IPS-20b (cell line): Measurements from ENCODE around the gene TSPAN4.

ENCODE experiments used
- H3K27ac ChIP-seq: one replicate; pipeline ENCODE4 v1.5.1; 2013; ENCODE audit warnings: low read length
- H3K27me3 ChIP-seq: 2 replicates; pipeline ENCODE4 v1.6.1; 2013; ENCODE audit warnings: mild to moderate bottlenecking, low read length, inconsistent platforms; ENCODE audit not compliant: insufficient read depth
- H3K36me3 ChIP-seq: 2 replicates; pipeline ENCODE4 v1.6.1; 2013; ENCODE audit warnings: low read depth, mild to moderate bottlenecking, inconsistent platforms, low read length, moderate library complexity; ENCODE audit not compliant: insufficient read depth
- H3K4me1 ChIP-seq: 2 replicates; pipeline ENCODE4 v1.6.1; 2013; ENCODE audit warnings: mild to moderate bottlenecking, control low read depth, inconsistent platforms, low read length, moderate library complexity; ENCODE audit not compliant: insufficient read depth
- H3K4me3 ChIP-seq: 2 replicates; pipeline ENCODE4 v1.5.1; 2013; ENCODE audit warnings: mild to moderate bottlenecking, low read length, inconsistent platforms
- H3K9ac ChIP-seq: 2 replicates; pipeline ENCODE4 v1.6.1; 2013; ENCODE audit warnings: low read depth, mild to moderate bottlenecking, inconsistent platforms, low read length, moderate library complexity
- H3K9me3 ChIP-seq: 2 replicates; pipeline ENCODE4 v1.6.1; 2013; ENCODE audit warnings: mild to moderate bottlenecking, low read depth, low read length, inconsistent platforms; ENCODE audit not compliant: insufficient read depth

The TSPAN4 gene

DNA sequence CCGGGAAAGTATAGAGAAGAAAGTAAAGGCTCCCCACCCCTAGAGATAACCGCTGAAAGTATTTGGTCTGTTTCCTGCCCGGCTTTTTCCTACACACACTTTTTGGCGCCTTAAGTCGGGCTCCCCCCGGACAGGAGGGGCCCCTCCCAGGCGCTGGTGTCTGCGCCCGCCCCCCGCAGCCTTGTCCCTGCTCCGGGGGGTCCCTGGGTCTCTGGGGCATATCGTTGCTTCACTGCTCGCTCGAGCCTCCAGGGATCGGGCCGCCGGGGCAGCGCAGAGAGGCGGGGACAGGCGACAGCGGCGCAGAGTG lies 15.9 kb upstream of the TSPAN4 start:
- peaks cover 17% of the 10 kb centered on the region for H3K4me1 ChIP-seq
- H3K27ac ChIP-seq = no peak overlapping the region
- H3K4me3 ChIP-seq = peak overlapping the region; percentile 64; the same call in 1 of the 2 replicates
- H3K36me3 ChIP-seq = peaks cover 8% of the 10 kb centered on the region
- H3K9me3 ChIP-seq = no peaks in the 10 kb centered on the region
- H3K9ac ChIP-seq = no peak overlapping the region
- H3K27me3 ChIP-seq = peaks cover 65% of the 10 kb centered on the region

DNA sequence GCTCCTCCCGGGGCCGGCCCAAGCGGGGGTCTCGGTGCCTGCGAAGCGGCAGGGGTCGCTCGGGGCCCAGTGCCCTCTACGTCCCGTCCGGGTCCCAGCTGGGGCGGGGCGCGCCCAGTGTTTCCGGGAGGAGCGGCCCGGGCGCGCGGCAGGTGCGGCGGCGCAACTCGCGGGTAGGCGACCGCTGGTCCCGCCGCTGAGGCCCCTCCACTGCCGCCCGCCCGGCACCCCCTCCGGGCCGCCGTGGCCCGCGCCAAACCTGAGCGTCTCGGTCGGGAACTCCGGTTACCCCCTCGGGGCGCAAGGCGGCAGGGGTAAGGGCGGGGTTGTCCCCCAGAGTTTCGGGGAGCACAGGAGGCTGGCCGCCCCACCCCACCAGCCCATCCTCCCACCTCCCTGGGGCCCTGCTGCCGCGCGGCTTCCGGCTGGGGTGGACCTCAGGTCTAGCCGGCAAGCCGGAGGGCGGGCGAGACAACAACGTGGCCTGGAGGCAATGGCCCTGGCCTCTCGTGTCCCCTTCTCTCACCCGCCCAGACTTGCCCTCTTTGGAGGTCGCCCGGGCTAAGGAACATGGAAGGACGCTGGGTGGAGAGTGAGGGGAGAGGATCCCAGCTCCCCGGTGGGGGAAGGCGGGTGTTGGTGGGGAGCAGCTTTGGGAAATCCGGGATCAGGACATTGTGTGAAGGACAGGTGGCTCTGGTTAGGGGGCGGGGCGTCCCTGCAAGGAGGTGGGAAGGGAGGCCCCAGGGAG lies 15.3 kb upstream of the TSPAN4 start:
- H3K27me3 ChIP-seq = peaks cover 70% of the 10 kb centered on the region

DNA sequence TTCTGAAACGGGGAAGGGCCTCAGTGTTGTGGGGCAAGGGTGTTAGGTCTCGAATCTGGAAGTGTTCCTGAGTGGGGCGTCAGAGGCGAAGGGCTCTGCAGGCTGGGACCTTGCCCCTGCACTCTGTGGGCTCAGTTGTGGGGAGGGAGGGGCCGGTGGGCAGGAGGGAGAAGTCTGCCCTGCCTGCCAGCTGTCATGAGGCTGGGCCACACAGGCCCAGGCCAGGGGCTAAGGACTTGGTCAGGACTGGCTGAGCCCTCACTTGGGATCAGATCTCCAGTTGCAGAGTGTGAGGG lies 14.8 kb upstream of the TSPAN4 start, which contains the start of gene CRACR2B:
CRACR2B (plus strand) TSS at position 23 of the 296 bp plus-strand sequence. CDS start 689 bp downstream, outside the sequence.
- Histone ChIP-seq H3K27me3 (peaks cover 72% of the 10 kb centered on the region), H3K36me3 (peaks cover 4% of the 10 kb centered on the region; the same call in 1 of the 2 replicates), H3K9me3 (no peaks in the 10 kb centered on the region), H3K4me1 (peaks cover 22% of the 10 kb centered on the region), H3K4me3 (peak within 1 kb of the TSS; percentile 64), H3K27ac (no peak within 1 kb of the TSS), H3K9ac (peak within 1 kb of the TSS; percentile 50; the same call in 1 of the 2 replicates)

More for the DNA sequence above, 15.3 kb upstream of the TSPAN4 start:
- peak overlapping the region; percentile 50; the same call in 1 of the 2 replicates for H3K9ac ChIP-seq
- H3K4me1 ChIP-seq = peaks cover 22% of the 10 kb centered on the region
- no peaks in the 10 kb centered on the region for H3K9me3 ChIP-seq
- no peak overlapping the region for H3K27ac ChIP-seq
- H3K36me3 ChIP-seq = peaks cover 6% of the 10 kb centered on the region
- peak overlapping the region; percentile 64 for H3K4me3 ChIP-seq

DNA sequence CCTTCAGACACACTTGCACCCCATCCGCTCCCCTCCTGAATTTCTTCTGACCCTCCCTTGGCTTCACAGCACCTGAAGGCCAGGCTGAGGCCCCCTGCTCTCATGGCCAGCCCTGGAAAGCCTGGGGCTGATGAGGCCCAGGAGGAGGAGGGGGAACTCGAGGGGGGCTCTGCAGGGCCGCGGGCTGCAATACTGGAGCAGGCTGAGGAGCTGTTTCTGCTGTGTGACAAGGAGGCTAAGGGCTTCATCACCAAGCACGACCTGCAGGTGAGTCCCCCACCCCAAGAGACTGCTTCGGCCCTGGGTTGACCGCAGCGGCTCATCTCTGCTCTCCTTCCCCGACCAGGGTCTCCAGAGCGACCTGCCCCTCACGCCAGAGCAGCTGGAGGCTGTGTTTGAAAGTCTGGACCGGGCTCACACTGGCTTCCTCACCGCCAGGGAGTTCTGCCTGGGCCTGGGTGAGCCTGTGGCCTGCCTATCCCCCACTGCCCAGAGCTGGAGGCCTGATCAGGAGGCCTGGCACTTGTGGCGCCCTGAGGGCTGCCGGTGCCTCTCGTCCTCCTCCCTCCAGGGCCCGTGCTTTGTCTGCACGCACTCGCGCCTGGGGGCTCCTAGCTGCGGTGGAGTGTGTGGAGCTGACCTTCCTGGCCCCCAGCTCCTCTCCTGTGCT lies 14.0 kb upstream of the TSPAN4 start:
- H3K9me3 ChIP-seq = no peaks in the 10 kb centered on the region
- H3K4me3 ChIP-seq = peak overlapping the region; percentile 56; the same call in 1 of the 2 replicates
- H3K27me3 ChIP-seq = peaks cover 76% of the 10 kb centered on the region
- peak overlapping the region; percentile 45; the same call in 1 of the 2 replicates for H3K9ac ChIP-seq
- H3K36me3 ChIP-seq = peaks cover 4% of the 10 kb centered on the region; the same call in 1 of the 2 replicates
- H3K27ac ChIP-seq = no peak overlapping the region
- peaks cover 22% of the 10 kb centered on the region for H3K4me1 ChIP-seq

DNA sequence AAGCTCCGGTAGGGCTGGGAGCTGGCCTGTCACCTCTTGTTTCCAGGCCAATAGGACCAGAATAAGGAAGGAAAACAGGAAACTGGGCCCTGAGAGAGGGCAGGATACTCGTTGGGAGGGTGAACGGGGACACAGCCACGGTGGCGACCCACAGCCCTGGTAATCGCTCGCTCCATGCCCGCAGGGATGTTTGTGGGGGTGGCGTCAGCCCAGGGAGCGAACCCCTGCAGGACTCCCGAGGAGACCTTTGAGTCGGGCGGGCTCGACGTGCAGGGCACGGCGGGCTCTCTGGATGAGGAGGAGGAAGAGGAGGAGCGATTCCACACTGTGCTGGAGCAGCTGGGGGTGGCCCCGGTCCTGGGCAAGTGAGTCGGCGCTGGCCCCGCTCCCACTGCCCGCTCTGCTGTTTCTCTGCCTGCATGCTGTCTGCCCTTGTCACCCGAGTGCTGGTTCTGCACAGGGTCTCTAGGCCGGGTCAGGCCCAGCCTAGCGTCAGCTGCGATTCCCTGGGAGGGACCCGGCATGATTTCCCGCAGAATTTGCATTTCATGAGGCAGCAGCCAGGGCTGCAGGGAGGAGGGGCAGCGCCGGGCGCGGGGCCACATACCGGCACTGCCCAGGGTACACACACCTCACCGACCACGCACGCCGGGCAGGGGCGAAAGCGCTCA lies 13.3 kb upstream of the TSPAN4 start:
- Histone ChIP-seq H3K36me3 (peaks cover 4% of the 10 kb centered on the region; the same call in 1 of the 2 replicates), H3K4me3 (peak overlapping the region; percentile 56), H3K4me1 (peaks cover 25% of the 10 kb centered on the region), H3K27ac (no peak overlapping the region), H3K9ac (peak overlapping the region; percentile 45; the same call in 1 of the 2 replicates), H3K9me3 (no peaks in the 10 kb centered on the region), H3K27me3 (peaks cover 81% of the 10 kb centered on the region)

DNA sequence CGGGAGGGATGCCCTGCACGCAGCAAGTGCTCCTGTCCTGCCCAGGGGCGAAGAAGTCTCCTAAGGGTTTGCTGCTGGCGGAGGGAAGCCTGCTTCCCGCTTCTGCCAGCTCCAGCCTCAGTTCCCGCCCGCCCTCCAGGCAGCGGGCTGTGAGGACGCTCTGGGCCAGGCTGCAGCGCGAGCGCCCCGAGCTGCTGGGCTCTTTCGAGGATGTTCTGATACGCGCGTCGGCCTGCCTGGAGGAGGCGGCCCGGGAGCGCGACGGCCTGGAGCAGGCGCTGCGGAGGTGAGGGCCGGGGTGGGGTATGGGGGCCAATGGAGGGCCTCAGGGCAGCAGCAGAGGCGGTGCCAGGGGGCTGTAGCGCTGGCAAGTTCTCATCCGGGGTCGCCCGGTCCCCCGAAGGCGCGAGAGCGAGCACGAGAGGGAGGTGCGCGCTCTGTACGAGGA lies 12.8 kb upstream of the TSPAN4 start:
- Histone ChIP-seq H3K4me3 (peak overlapping the region; percentile 56; the same call in 1 of the 2 replicates), H3K4me1 (peaks cover 25% of the 10 kb centered on the region), H3K9me3 (no peaks in the 10 kb centered on the region), H3K27me3 (peaks cover 81% of the 10 kb centered on the region), H3K9ac (peak overlapping the region; percentile 45; the same call in 1 of the 2 replicates), H3K36me3 (peaks cover 4% of the 10 kb centered on the region; the same call in 1 of the 2 replicates), H3K27ac (no peak overlapping the region)

DNA sequence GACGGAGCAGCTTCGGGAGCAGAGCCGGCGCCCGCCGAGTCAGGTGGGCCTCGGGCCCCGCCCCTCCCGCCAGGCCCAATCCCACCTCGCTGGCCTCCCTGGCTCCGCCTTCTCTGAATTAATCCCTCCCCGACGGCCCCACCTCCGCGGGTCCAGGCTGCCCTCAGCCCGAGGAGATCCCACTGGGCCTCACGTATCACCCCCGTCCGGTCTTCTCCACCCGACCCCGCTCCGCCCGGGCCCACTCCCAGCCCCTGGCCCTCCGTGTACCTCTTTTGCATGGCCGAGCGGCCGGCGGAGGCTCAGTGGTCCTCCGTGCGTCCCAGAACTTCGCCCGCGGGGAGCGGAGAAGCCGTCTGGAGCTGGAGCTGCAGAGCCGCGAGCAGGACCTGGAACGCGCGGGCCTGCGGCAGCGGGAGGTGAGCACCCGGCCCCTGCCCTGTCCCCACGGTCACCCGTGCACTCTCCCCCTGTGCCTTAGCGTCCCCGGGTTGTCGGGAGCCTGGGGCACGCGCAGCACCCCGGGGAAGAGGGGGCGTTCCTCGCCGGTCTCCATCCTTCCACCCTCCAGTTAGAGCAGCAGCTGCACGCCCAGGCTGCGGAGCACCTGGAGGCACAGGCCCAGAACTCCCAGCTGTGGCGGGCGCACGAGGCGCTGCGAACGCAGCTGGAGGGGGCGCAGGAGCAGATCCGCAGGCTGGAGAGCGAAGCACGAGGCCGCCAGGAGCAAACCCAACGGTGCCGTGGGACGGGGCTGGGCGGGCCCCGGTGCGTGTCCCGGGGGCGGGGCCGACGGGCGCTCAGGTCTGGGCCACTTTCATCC lies 12.1 kb upstream of the TSPAN4 start:
- peak overlapping the region; percentile 56 for H3K4me3 ChIP-seq
- peaks cover 25% of the 10 kb centered on the region for H3K4me1 ChIP-seq
- no peaks in the 10 kb centered on the region for H3K36me3 ChIP-seq
- peaks cover 77% of the 10 kb centered on the region for H3K27me3 ChIP-seq
- no peaks in the 10 kb centered on the region for H3K9me3 ChIP-seq
- no peak overlapping the region for H3K9ac ChIP-seq
- H3K27ac ChIP-seq = no peak overlapping the region

DNA sequence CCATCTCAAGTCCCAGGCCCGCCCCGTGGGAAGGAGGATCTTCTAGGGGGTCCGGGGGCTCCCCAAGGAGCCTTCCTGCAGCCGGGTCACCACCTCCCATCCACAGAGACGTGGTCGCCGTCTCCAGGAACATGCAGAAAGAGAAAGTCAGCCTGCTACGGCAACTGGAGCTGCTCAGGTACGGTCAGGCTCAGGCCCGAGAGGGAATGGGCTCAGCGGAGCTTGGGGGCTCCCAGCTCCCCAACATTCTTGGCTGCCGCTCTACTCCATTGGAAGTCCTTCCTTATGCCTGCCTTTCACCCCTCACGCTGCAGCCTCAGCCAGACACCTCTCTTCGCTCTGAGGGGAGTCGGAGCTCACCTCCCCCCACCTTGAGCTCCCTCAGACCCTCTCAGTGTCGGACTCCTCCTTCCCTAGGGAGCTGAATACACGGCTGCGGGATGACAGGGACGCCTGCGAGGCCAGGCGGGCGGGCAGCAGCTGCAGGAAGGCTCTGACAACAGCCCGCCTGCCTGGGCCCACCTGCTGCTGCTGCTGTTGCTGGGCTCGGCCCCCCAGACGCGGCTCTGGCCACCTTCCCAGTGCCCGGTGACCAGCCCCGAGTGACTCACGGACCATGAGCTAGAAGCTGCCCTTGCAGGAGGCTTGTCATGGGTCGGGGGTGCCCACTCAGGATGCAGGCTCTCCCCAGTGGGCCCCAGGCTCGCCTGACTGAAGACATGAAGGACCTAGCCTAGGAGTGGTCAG lies 11.4 kb upstream of the TSPAN4 start:
- peaks cover 70% of the 10 kb centered on the region for H3K27me3 ChIP-seq
- H3K36me3 ChIP-seq = no peaks in the 10 kb centered on the region
- H3K4me3 ChIP-seq = peak overlapping the region; percentile 56
- peaks cover 25% of the 10 kb centered on the region for H3K4me1 ChIP-seq
- H3K9ac ChIP-seq = no peak overlapping the region
- H3K9me3 ChIP-seq = no peaks in the 10 kb centered on the region
- no peak overlapping the region for H3K27ac ChIP-seq

DNA sequence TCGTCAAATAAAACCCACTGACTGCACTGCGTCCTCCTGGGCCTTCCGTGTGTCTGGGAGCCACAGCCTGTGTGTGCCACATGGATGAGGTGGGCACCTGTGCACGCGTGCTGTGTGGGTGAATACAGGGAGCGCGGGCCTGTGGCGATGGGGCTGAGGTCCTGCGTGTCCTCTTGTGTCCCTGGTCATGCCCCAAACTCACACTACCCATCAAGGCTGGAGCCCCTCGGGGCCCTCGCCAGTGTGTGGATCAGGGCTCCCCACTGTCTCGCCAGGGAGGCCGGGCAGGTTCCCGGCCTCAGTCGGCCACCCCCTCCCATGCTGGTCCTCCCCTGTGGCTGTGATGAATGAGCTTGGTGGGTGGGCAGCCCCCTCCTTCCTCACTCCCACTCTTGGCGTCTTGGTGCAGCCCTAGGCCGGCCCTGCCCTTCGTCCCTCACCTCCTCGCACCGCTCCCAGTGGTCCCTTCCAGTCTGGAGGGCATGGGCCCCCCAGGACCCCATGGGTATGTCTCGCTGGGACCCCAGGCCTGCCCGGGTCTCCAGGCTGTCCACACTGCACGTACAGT lies 10.6 kb upstream of the TSPAN4 start:
- Histone ChIP-seq H3K4me1 (peaks cover 25% of the 10 kb centered on the region), H3K27ac (no peak overlapping the region), H3K36me3 (peaks cover 6% of the 10 kb centered on the region; the same call in 1 of the 2 replicates), H3K4me3 (peak overlapping the region; percentile 53), H3K27me3 (peaks cover 62% of the 10 kb centered on the region), H3K9ac (no peak overlapping the region), H3K9me3 (no peaks in the 10 kb centered on the region)

DNA sequence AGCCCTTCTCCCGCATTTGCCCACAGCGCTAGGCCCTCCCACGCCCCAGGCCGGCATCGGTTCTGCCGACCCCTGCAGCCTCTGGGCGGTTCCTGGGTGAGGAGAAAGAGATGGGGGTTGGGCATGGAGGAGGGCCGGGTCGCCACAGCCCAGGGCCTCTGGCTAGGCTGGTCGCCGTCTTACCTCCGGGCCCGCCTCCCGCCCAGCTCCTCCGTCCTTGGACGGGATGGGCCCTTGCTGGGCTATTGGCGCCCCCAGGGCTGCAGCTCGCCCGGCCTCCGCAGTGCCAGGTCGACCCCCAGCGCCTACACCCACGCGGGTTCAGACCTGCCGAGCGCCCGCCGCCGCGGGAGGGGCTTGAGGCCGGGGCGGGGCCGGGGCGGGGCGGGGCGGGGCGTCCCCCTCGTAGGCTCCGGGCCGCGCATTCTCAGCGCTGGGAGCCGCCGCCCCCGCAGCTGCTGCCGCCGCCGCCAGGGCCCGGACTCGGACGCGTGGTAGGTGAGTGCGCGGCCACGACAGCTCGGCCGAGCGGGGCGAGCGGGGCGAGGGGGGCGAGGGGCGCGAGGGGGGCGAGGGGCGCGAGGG lies 10.0 kb upstream of the TSPAN4 start, which contains the start of gene CD151:
CD151 (plus strand) TSS at position 424 of the 585 bp plus-strand sequence. CDS start 3,118 bp downstream, outside the sequence.
- H3K27me3 ChIP-seq = peaks cover 58% of the 10 kb centered on the region
- H3K4me1 ChIP-seq = peaks cover 25% of the 10 kb centered on the region
- peaks cover 12% of the 10 kb centered on the region; the same call in 1 of the 2 replicates for H3K36me3 ChIP-seq
- peak within 1 kb of the TSS; percentile 74; the same call in 1 of the 2 replicates for H3K9ac ChIP-seq
- H3K9me3 ChIP-seq = no peaks in the 10 kb centered on the region
- no peak within 1 kb of the TSS for H3K27ac ChIP-seq
- peak within 1 kb of the TSS; percentile 69 for H3K4me3 ChIP-seq
